Spleen (tissue), 7 donors: ENCODE data around the gene TYW3.
"Not testable (repeated sequence)": the region's sequence is repeated elsewhere in the genome, so short reads cannot be mapped to it uniquely, and the experiment has no call there.

Experiments used
- POLR2A ChIP-seq, 3 donors: fragments of 450-650 bp; IDR thresholded peaks; one replicate each; pipeline ENCODE4 v1.5.1; 2017; ENCODE audit warnings: antibody characterized with exemption in 3 of 3, mild to moderate bottlenecking in 1 of 3
- TF ChIP-seq, protein P1 (sequence below), 11 experiments: fragments of 200-600 bp in 7 of 11; fragments of 450-650 bp in 4 of 11; sonication (generic) in 4 of 11; IDR thresholded peaks in 8 of 11; conservative IDR thresholded peaks in 3 of 11; 1 replicate in 7 of 11; 2 replicates in 4 of 11; pipeline versions ENCODE4 v1.4.0 to v1.8.0; 2016 to 2021; ENCODE audit warnings: antibody characterized with exemption in 11 of 11, inconsistent platforms in 4 of 11, mild to moderate bottlenecking in 1 of 11
- donor health status: DM: no; HTN: no; CAD: no; lungs with moderate emphysema.
- donor health status: DM: no; HTN: no; CAD: no.
- donor health status: DM: no; HTN: no; CAD: no.

DNA sequence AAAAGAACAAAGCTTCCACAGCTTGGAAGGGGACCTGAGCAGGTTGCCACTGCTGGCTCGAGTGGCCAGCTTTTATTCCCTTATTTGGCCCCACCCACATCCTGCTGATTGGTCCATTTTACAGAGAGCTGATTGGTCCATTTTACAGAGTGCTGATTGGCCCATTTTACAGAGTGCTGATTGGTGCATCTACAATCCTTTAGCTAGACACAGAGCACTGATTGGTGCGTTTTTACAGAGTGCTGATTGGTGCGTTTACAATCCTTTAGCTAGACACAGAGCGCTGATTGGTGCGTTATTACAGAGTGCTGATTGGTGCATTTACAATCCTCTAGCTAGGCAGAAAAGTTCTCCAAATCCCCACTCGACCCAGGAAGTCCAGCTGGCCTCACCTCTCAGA lies 12.3 kb downstream of the TYW3 start:
- TF ChIP-seq, protein P1, sequence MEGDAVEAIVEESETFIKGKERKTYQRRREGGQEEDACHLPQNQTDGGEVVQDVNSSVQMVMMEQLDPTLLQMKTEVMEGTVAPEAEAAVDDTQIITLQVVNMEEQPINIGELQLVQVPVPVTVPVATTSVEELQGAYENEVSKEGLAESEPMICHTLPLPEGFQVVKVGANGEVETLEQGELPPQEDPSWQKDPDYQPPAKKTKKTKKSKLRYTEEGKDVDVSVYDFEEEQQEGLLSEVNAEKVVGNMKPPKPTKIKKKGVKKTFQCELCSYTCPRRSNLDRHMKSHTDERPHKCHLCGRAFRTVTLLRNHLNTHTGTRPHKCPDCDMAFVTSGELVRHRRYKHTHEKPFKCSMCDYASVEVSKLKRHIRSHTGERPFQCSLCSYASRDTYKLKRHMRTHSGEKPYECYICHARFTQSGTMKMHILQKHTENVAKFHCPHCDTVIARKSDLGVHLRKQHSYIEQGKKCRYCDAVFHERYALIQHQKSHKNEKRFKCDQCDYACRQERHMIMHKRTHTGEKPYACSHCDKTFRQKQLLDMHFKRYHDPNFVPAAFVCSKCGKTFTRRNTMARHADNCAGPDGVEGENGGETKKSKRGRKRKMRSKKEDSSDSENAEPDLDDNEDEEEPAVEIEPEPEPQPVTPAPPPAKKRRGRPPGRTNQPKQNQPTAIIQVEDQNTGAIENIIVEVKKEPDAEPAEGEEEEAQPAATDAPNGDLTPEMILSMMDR (IDR thresholded peaks at IDR 0.05 in 8 of 11, conservative IDR thresholded peaks at IDR 0.05 in 3 of 11), result not testable (repeated sequence)
- not testable (repeated sequence) for TF ChIP-seq POLR2A (IDR thresholded peaks at IDR 0.05)
